Adrenal gland (tissue), 12 donors: Measurements from ENCODE around the gene POU6F1. TPM values are rescaled to one million over a fixed set of nuclear protein-coding genes. Genes with fewer than 3 reads are reported as not detected.

ENCODE experiments used
- DNase-seq, 7 donors: peaks; one replicate each; pipeline ENCODE4 v3.0.0-alpha.2; 2019 to 2020
- H3K27ac ChIP-seq, 5 donors: fragments of 200-600 bp; sonication (generic) in 4 of 5; 1 replicate in 3 of 5; 2 replicates in 2 of 5; pipeline versions ENCODE4 v1.5.1 to v1.8.0; 2016 to 2020; ENCODE audit warnings: mild to moderate bottlenecking in 1 of 5
- H3K27me3 ChIP-seq: fragments of 200-600 bp; 2 replicates; pipeline ENCODE4 v1.8.0; 2021
- H3K36me3 ChIP-seq, 2 donors: fragments of 200-600 bp; replicated peaks in 1 of 2; 1 replicate in 1 of 2; 2 replicates in 1 of 2; pipeline versions ENCODE4 v1.5.1 to v1.8.0; 2018 to 2022
- H3K4me1 ChIP-seq, 2 donors: fragments of 200-600 bp; replicated peaks in 1 of 2; 1 replicate in 1 of 2; 2 replicates in 1 of 2; pipeline versions ENCODE4 v1.5.1 to v1.8.0; 2018 to 2021
- H3K4me3 ChIP-seq, 4 donors: fragments of 200-600 bp; sonication (generic) in 3 of 4; one replicate each; pipeline ENCODE4 v1.5.1; 2016 to 2018
- H3K9me3 ChIP-seq, 3 donors: fragments of 200-600 bp; sonication (generic) in 1 of 3; replicated peaks in 1 of 3; 1 replicate in 2 of 3; 2 replicates in 1 of 3; pipeline versions ENCODE4 v1.5.1 to v1.8.0; 2016 to 2021
- CTCF ChIP-seq, 6 experiments: fragments of 450-650 bp in 4 of 6; fragments of 200-600 bp in 2 of 6; sonication (generic) in 1 of 6; IDR thresholded peaks; 1 replicate in 5 of 6; 2 replicates in 1 of 6; pipeline versions ENCODE4 v1.5.1 to v1.8.0; 2016 to 2021; ENCODE audit warnings: antibody characterized with exemption in 6 of 6, mild to moderate bottlenecking in 2 of 6, moderate library complexity in 1 of 6
- POLR2A ChIP-seq, 2 donors: fragments of 450-650 bp; IDR thresholded peaks; one replicate each; pipeline ENCODE4 v1.6.1; 2017; ENCODE audit warnings: antibody characterized with exemption in 2 of 2, mild to moderate bottlenecking in 2 of 2, moderate library complexity in 1 of 2
- WGBS, 4 donors: extraction: QIAGEN DNeasy Blood & Tissue Kit in 2 of 4; methylation state at CpG; one replicate each; pipeline versions ENCODE4 v1.1.5 to v1.1.7; 2013 to 2017; 5-methylcytosine and 5-hydroxymethylcytosine counted together
- intact Hi-C, 2 donors: fragments of 100-400 bp; cut with DNase I; formaldehyde crosslinking; loops; one replicate each; pipeline versions ENCODE4 v1.14.1 to v1.15.0; 2022 to 2023
- polyA plus RNA-seq, 3 donors: library from polyadenylated mRNA; stranded (reverse); fragments of 200-250 nt in 2 of 3; fragments of 350-450 nt in 1 of 3; fragmentation: Illumina TruSeq in 1 of 3; extraction: RNeasy Lipid Tissue Mini Kit (QIAGEN cat#74804) in 1 of 3; gene quantifications; one replicate each; pipeline ENCODE4 v1.2.3, GENCODE V29; 2013 to 2014
- total RNA-seq, 9 donors: library from RNA; depleted of rRNA in 4 of 9; stranded (reverse); fragments of >200 nt in 4 of 9; fragments of 120-200 nt in 1 of 9; fragmentation: NEBNext Ultra II Directional in 1 of 9; extraction: Animal tissue kit (Norgen Biotek cat#: 25700) in 1 of 9; gene quantifications; one replicate each; pipeline versions ENCODE4 v1.1.0 to v1.2.4, GENCODE V29; 2013 to 2023
- donor health status: healthy with polysubstance abuse.
- donor health status: Bipolar disorder and iron deficiency.
- donor health status: DM: yes; HTN: yes; CAD: no.
- donor health status: DM: no; HTN: no; CAD: no.
- donor health status: DM: no; HTN: no; CAD: no.
- donor health status: DM: yes; HTN: yes; CAD: no.

Gene POU6F1
- total and polyA plus RNA-seq, 12 donors = 2.2 to 19.3 (median 10.6) TPM

- Histone ChIP-seq H3K4me3 (no peak overlapping the region), H3K36me3 (no peaks in the 10 kb centered on the region), H3K4me1 (no peaks in the 10 kb centered on the region), H3K9me3 (no peaks in the 10 kb centered on the region), H3K27me3 (no peaks in the 10 kb centered on the region), H3K27ac (no peak overlapping the region)
- DNase-seq = no peak
- 95 to 100% (median 98%) methylated on average over 2 of the region's 2 CpGs for WGBS, 4 donors
- intact Hi-C loops = no loop called here
- TF ChIP-seq CTCF (IDR thresholded peaks at IDR 0.05) (no peak), POLR2A (IDR thresholded peaks at IDR 0.05) (no peak)
Measured at GRCh38 chr12:51209259-51209658, 8.6 kb downstream of the POU6F1 start.

GRCh38 chr12:51208016-51208660 lies 9.7 kb downstream of the POU6F1 start:
- Histone ChIP-seq H3K4me1 (no peaks in the 10 kb centered on the region), H3K9me3 (no peaks in the 10 kb centered on the region), H3K4me3 (no peak overlapping the region), H3K27ac (no peak overlapping the region), H3K36me3 (no peaks in the 10 kb centered on the region), H3K27me3 (no peaks in the 10 kb centered on the region)
- WGBS, 4 donors = 91 to 97% (median 96%) methylated on average over 7 of the region's 7 CpGs
- intact Hi-C loops = no loop called here
- TF ChIP-seq CTCF (IDR thresholded peaks at IDR 0.05) (no peak), POLR2A (IDR thresholded peaks at IDR 0.05) (no peak)
- no peak for DNase-seq

GRCh38 chr12:51205350-51205749 lies 12.5 kb downstream of the POU6F1 start:
- Histone ChIP-seq H3K27ac (no peak overlapping the region), H3K9me3 (no peaks in the 10 kb centered on the region), H3K4me1 (no peaks in the 10 kb centered on the region), H3K36me3 (no peaks in the 10 kb centered on the region), H3K4me3 (no peak overlapping the region), H3K27me3 (no peaks in the 10 kb centered on the region)
- 82 to 86% (median 84%) methylated on average over 6 of the region's 6 CpGs for whole genome bisulfite sequencing, 4 donors
- intact Hi-C loops = no loop called here
- TF ChIP-seq POLR2A (IDR thresholded peaks at IDR 0.05) (no peak), CTCF (IDR thresholded peaks at IDR 0.05) (no peak)
- DNase-seq = no peak

- TF ChIP-seq POLR2A (IDR thresholded peaks at IDR 0.05) = no peak
- TF ChIP-seq CTCF (IDR thresholded peaks at IDR 0.05) = no peak
- H3K36me3 ChIP-seq = no peaks in the 10 kb centered on the region
- H3K4me1 ChIP-seq = no peaks in the 10 kb centered on the region
- WGBS, 4 donors = 88 to 98% (median 96%) methylated on average over 5 of the region's 5 CpGs
- H3K27ac ChIP-seq = no peak overlapping the region
- H3K4me3 ChIP-seq = no peak overlapping the region
- no peak for DNase-seq
- no peaks in the 10 kb centered on the region for H3K27me3 ChIP-seq
- H3K9me3 ChIP-seq = no peaks in the 10 kb centered on the region
- intact Hi-C loops = no loop called here
Measured at GRCh38 chr12:51202718-51203117, 15.1 kb downstream of the POU6F1 start.
